ENCODE results near the gene ELFN1.
A peak's percentile ranks its signal among the peaks of the same experiment; 100 is the strongest.

ELFN1 gene

DNA sequence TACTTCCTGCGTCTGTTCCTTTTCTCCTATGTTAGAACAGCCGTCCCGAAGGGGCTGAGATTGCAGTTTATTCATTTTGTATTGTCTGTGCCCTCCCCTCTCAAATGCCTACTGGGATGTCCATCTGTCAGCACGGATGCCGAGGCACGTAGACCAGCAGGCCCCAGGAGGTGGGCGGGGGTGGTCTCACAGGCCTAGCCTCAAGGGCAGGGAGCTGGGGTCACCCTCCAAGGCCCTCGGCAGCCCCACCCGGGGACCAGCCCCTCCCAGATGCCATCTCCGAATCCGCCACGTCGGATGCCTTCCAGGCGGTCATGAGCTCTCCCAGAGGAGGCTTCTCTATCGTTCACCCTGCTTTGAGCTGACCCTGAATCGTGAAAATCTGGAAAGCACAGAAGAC is 59.7 kb downstream of the ELFN1 start:
- no peak for DNase-seq

DNA sequence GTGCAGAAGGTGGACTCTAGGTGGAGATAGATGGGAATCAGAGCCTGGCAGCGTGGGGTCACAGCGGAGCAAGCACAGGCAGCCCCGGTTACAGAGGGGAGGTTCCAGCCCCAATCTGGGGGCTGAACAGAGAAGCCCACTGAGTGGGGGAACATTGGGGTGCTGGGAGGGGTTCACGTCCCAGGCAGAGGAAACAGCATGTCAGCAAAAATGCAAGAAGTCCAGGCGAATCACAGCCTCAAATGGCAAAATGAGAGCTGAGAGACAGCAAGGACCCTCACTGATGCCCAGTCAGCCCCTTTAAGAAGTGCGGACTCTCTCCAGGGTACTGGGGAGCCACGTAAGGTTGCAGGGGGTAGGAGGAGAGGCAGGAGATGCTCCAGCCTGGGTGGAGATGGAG is 62.0 kb downstream of the ELFN1 start:
- no peak for DNase-seq

DNA sequence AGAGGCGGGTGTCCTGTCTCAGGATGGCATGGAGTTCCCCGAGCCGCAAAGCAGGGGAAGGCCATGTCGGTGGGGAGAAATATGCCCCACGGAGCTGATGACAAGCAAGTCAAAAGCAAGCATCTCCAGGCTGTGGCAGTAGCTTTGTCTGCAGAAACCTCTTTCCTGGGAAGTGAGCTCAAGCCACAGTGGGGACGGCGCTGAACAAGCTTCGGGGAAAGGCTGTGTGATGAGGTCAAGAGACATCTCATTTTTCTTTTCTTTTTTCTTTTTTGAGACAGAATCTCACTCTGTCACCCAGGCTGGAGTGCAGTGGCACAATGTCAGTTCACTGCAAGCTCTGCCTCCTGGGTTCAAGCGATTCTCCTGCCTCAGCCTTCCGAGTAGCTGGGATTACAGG is 62.6 kb downstream of the ELFN1 start:
- no peak for DNase-seq

DNA sequence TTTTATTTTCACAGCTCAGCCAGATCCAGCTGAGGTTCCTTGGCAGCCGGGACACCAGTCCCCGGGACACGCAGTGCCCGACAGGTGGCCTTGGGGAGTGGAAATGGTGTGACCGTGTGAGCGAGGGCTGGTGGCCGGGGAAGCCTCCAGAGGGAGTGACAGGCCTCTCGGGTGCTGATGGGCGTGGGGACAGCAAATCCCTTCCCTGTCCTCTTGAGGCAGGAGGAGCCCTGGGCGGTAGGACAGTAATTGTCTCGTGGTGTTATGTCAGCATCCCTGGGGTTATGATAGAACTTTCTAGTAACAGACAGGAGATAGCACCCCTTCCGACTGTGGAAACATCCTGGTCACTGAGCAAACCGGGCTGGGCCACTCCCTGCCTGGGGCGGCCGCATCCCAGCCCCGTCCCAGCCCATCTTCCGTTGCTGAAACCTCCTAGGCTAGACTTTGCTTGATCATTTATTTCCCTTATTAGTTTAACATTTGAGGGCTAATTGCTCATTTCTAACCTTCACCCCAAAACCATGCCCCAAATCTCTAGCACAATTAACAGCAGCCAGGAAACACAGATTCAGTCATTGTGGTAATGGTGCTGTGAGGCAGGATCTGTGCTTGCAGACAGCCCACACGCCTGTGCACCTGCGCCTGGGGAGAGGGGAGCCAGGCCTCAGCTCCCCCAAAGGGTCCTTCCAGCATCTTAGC is 63.3 kb downstream of the ELFN1 start:
- DNase-seq: no peak

DNA sequence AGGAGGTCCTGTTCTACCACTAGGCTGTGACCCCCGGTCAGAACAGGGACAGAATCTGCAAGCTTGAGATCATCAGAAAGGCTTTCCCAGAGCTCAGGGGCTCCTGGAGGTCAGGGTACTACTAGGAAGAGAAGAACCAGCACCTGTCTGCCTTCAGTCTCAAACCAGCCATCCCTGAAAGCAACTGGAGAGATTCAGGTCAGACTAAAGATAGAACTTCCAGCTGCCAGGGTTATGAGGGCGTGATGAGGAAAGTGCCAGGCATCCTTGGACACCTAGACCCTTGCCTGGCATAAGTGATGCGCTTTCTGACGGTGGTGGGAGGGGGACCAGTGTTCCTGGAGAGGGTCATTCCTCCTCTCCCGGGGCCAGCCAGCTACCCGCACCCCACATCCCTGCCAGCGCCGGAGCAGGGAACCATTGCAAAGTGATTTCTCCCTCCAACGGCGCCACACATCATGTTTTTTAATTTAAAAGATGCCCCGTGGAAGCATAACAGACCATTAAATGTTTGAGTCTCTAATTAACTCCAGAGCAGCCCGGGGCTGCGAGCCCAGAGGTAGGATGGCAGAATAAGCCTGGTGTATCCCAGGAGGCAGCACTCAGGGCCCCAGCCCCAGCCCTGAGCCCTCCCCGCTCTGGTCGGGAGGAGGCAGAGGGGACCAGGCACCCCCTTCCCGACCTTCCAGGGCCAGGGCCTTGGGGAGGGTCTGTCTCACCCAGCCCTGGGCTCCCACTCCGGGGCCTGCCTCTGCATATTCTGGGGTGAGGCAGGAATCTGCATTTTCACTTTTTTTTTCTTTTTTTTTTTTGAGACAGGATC is 64.0 kb downstream of the ELFN1 start:
- no peak for DNase-seq

DNA sequence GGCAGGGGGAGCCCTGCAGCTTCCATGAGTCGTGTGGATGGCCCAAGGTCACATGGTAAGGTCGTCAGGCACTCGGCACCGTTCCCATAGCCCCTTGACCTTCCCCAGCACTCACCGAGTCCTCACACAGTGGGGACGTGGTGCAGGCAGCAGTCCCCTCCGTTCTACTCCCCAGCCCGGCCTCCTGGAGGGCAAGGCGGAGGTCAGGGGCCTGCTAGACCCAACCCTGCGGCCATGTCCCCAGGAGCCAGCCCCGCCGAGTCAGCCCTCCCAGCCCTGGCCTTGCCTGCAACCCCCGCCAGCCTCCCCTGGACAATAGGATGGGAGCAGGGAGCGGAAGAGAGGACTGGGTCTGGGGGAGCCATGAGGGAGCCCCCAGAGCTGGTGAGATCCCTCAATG is 65.2 kb downstream of the ELFN1 start:
- no peak for DNase-seq

DNA sequence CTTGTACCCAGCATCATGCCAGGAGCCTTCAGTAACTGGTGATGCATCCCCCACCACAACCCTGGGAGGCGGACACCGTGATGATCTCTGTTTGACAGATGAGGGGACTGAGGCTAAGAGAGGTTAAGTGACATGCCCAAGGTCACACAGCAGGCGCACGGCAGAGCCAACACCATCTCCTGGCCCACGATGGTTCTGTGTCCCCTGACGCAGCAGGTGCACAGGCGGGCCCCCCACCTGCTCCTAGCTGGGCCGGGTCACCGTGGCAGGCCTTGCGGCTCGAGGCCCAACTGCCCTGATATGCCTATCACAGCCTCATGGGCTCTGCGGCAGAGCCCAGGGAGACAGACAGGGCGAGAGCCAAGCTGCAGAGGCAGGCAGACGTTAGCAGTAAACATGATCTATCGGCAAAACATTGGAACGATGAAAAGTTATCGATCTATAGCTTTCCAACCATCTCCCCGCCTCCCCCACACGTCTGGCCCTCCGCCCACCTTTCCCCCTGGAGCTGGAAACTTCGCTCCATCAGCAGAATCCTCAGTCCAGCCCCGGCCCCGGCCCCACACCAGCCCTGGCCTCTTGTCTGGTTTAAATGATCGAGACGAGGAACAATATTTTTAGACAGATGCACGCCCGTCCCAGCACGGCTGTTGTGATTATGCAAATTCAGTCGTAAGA is 65.9 kb downstream of the ELFN1 start:
- no peak for DNase-seq

DNA sequence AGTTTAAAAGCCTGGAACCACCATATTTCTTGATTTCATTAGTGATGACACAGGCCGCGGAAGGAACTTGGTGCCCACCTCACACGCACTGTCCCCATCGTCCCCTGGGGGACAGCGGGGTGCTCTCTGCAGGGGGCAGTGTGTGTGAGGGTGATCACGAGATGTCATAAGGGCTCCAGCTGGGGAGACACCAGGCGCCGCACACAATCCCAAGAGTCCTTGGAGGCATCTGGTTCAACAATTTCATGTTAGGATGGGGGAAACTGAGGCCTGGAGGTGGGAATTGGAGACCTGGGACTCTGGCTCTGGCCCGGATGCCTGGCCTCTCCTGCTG is 66.4 kb downstream of the ELFN1 start:
- DNase-seq: no peak

DNA sequence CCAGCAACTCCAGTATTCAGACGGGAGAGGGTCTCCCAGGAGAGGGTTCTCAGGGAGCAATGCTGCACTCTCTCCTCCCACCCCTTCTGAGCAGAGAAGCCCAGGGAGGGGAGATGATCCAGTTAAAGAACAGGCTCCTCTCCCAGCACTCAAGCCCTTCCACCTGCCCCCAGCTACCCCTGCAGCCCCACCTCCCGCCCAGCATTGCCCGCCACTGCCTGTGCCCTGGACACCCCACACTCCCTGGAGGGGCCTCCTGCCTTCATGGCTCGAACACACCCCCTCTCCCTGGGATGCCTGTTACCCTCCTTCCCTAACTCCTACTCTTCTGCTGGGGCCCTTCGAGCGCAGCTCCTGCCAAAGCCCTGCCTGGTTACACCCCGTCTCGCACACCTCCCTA is 66.8 kb downstream of the ELFN1 start:
- DNase-seq: no peak

DNA sequence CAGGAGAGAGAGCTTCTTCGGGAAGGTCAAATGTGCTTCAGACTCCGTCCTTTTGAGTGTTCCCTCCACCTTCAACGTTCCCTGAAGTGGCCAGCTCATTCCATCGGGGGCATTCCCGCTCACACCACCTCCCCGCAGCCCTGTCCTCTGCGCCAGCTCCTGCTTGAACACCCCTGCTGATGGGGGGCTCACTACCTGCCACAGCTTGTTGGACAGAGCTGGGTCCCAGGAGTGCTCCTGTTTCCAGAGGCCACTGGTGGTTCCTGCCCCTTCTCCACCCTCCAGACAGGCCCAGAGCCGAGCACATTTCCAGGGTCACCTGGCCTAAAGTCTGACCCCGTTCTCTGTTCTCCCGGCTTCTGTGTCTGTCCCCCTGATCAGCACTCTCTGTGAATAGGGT is 67.4 kb downstream of the ELFN1 start:
- no peak for DNase-seq

DNA sequence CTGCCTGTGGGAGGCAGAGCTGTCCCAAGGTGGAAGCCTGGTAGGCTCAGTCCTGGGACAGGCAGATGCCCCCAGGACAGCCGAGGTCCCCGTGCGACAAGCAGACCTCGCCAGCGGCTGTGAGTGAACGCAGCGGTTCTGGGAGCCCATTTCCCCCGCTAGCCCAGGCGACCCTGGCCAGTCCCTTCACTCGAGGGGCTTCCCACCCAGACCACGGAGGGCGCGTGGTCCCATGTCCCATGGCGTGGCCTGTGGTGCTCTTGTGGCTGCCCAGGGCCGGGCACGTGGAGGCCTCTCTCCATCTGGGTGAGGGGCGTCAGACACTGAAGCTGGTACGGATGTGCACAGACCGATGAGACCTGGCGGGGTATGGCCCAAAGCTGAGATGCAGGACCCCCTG is 67.9 kb downstream of the ELFN1 start:
- DNase-seq: no peak

DNA sequence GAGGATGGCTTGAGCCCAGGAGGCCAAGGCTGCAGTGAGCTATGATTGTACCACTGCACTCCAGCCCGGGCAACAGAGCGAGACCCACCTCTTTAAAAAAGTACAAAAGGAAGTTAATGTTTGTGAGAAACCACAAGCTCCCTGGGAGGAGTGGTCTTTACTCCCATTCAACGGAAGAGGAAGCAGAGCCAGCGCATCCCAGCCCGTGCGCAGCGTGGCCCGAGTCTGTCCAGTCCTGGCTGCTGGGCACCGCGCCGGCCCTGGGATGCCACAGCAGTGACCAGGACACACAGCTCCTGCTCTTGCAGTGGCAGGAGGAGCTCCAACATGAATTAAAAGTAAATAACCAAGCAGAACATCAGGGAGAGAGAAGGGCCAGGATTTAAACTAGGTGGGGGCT is 68.4 kb downstream of the ELFN1 start:
- DNase-seq: no peak

DNA sequence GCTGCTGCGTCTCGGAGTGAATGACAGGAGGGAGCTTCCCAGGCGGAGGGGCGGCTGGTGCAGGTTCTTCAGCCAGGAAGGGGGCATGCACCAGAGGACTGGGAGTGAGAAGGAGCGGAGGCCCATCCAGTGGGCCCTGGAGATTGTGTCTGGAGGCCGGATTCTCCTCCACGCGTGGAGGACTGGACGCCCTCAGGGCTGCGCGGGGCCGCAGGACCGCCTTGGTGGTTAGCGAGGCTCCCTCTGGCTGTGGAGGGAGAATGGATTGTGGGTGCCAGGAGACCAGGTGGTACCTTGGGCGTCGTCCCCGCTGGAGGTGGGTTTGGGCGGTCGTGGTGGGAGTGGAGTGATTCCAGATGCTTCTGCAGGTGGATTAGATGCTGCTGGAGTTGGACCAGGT is 68.9 kb downstream of the ELFN1 start:
- no peak for DNase-seq

DNA sequence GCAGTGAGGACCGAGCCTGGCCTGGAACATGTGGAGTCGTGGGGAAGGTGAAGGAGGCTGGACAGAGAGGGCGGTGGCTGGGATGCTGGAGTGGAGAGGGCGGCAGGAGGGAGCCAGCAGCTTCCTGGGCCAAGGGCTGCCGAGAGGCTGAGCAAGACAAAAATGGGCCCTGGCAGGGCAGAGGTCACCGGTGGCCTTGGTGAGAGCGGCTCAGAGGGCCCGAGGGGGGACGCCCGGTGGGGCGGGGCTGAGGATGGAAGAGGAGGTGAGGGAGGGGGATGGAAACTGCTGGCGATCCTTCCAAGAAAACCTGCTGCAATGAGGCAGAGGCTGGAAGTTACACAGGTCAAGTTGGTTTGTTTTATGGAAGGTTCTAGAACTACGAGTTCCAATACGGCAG is 69.5 kb downstream of the ELFN1 start:
- no peak for DNase-seq

DNA sequence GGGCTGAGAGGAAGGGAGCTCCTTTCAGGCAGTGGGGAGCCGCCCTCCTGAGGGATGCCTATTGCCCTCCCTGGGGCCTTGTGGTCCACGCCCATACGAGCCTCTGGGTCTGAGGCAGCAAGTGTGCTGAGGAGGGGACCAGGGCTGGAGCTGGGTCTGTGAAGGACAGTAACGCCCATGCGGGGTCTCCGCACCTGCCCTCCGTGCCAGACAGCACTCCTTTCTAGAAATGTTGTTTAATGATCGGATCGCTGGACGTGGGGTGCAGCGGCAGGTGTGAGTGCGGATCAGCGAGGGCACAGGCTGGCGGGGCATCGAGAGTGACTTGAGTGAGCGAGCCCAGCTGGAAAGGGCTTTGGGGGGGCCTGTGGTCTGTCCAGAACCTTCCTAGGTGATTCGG is 70.1 kb downstream of the ELFN1 start:
- no peak for DNase-seq

DNA sequence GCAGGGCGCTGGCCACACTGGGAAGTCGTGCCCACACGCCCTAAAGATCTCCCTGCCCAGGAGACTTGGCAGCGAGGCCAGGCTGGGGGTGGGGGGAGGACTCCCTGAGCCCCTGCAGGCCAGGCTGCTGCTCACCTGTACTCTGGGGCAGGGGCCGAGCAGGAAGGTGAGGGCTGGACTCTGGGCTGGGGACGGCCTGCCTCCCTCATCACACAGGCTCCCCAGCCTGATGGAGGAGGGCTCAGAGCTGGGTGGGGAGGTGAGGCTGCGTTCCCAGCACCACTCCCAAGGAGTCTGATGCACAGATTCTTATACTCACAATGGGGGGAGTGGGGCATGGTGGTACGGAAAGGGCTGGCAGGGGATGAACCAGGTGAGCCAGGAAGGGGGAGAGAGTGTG is 71.2 kb downstream of the ELFN1 start:
- DNase-seq: no peak

DNA sequence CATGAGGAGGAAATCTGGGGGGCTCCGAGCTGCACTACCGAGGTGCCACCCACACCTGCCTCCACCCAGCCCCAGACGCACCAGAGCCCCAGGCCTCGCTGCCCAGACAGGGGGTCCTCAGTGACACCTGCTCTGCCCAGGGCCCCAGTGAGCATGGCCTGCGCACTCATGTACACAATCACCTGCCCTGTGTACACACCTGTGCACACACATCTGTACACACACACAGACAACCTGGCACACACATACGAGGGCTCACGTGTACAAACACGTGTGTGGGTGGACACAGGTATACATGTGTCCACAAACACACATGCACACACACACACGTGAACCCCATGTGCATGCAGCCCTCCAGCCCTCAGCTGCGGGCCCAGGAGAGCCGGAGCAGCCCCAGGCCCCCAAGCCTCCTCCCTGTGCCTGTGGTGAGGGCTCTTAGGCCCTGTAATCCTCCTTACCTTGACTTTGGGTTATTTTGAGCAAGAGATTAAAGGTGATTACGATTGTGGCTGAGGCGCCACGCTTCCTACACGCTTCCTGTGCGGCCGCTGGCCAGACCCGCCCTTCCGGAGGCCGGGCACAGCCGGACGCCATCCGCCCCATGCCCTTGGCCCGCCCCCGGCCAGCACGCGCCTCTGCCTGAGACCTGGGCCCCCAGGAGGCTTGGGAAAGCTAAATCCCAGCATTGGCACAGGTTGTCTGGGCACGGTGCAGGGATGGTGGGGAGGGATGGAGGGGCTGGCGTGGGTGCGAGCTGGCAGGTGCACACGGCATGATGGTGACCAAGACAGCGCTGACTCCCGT is 71.9 kb downstream of the ELFN1 start:
- peak; percentile 67 for DNase-seq

DNA sequence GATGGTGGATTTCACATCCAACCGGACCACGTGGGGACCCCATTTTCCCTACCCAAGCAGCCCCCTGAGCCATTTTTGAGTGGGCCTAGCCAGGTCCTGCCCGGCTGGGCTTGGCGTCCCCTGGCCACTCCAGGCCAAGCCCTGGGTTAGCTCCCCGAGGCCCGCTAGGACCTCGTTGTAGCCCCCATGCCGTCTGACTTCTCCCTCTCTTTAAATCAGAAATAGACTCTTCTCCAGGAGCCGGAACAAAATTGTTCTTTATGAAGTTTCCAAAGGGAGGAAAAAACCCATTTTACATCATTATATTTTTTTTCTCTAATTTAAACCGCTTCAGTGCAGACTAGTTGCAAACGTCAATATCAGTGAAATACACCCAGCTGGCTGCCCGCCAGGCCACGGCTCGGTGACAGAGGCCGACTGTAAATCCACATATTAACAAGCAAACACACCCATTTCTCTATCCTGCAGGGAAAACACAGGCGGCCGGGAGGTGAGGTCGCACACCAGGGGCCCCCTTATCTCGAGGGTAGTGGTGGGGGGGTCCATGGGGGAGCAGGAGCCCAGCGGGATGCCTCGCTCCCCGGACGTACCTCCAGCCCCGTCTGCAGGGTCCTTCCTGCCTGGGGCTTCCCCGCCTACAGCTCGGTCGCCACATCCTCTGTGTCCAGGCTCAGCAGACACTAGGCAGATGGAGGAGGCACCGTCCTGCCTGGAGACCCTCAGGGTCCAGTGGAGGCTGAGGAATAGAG is 72.7 kb downstream of the ELFN1 start:
- peak; percentile 45 for DNase-seq

DNA sequence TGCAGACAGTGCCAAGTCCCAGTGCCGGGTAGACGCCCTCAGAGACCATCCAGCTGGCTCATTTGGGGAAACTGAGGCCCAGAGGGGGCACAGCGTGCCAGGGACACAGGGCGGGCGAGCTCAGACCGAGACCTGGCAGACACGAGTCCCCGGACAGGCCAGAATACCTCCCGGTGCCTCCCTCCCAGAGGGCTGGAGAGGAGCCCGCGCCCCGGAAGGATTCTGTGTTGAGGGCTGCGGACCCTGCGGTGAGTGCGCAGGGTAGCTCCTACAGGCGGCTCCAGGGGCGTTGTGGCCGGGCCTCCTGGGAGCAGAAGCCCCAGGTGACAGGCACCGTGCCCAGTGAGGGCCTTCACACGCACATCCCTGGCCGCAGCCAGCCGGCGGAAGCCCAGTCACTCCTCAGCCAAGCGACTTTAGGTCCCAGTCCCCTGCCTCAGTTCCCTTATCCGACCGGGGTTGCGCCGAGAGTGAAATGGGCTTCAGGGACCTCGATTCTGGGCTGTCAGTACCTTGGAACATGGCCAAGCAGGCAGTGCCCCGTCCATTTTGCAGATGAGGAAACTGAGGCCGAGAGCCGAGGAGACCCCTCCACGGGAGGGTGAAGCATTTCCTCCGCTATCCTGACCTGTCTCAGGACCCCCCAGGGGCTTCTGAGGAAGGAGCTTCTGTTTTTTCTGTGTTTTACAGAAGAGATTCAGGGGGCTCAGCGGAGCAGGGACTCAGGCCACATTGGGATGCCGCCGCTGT is 73.6 kb downstream of the ELFN1 start:
- no peak for DNase-seq

DNA sequence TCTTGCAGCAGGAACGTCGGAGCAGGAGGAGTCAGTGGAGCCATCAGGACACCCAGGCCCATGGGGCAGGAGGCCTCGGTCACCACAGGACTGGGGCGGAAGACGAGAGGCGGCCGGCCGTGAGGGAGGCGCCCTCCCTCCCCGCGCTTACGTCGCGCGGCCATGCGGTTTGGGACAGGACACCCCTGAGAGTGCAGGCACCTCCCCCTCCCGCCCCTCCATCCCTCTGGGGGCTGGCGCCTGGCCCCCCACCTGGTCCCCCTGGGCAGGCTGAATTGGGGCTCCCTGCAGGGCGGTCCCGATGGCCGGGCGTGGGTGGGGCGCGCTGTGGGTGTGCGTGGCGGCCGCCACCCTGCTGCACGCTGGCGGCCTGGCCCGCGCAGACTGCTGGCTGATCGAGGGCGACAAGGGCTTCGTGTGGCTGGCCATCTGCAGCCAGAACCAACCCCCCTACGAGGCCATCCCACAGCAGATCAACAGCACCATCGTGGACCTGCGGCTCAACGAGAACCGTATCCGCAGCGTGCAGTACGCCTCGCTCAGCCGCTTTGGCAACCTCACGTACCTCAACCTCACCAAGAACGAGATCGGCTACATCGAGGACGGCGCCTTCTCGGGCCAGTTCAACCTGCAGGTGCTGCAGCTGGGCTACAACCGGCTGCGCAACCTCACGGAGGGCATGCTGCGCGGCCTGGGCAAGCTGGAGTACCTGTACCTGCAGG is 74.4 kb downstream of the ELFN1 start:
- no peak for DNase-seq

DNA sequence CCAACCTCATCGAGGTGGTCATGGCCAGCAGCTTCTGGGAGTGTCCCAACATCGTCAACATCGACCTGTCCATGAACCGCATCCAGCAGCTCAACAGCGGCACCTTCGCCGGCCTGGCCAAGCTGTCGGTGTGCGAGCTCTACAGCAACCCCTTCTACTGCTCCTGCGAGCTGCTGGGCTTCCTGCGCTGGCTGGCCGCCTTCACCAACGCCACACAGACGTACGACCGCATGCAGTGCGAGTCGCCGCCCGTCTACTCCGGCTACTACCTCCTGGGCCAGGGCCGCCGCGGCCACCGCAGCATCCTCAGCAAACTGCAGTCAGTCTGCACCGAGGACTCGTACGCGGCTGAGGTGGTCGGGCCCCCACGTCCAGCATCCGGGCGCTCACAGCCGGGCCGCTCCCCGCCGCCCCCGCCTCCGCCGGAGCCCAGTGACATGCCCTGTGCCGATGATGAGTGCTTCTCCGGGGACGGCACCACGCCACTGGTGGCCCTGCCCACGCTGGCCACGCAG is 75.0 kb downstream of the ELFN1 start:
- DNase-seq: no peak
